HFFc6 (cell line): ENCODE data around the gene MYMK. TPM values are rescaled to one million over a fixed set of nuclear protein-coding genes. Genes with fewer than 3 reads are reported as not detected.

Source experiments
- DNase-seq: peaks from one replicate; pipeline ENCODE4 v3.0.0-alpha.2; 2018
- H3K27ac Mint-ChIP-seq: 2 replicates; pipeline ENCODE4 v1.8.0; 2020; ENCODE audit warnings: mild to moderate bottlenecking, mixed read lengths
- H3K27me3 Mint-ChIP-seq: 2 replicates; pipeline ENCODE4 v1.8.0; 2021; ENCODE audit warnings: mild to moderate bottlenecking, moderate library complexity, mixed read lengths; ENCODE audit not compliant: insufficient read depth
- H3K36me3 Mint-ChIP-seq: 2 replicates; pipeline ENCODE4 v1.8.0; 2021; ENCODE audit warnings: low read depth, mixed read lengths
- H3K4me1 Mint-ChIP-seq: 2 replicates; pipeline ENCODE4 v1.8.0; 2020; ENCODE audit warnings: low read depth, mixed read lengths
- H3K4me3 Mint-ChIP-seq: 2 replicates; pipeline ENCODE4 v1.8.0; 2020; ENCODE audit warnings: mild to moderate bottlenecking, moderate library complexity, mixed read lengths
- H3K9me3 Mint-ChIP-seq: 2 replicates; pipeline ENCODE4 v1.8.0; 2020; ENCODE audit warnings: mild to moderate bottlenecking, mixed read lengths
- total RNA-seq, 6 experiments: library from RNA; stranded (reverse); fragmentation: NEBNext Ultra II Directional; extraction: Animal tissue kit (Norgen Biotek cat#: 25700); gene quantifications; 2 replicates in 1 of 6; 3 replicates in 5 of 6; pipeline ENCODE4 v1.2.3, GENCODE V29; 2021
- TF ChIP-seq, protein P1 (sequence below): fragments of 200-600 bp; sonication (generic); IDR thresholded peaks from 2 replicates; pipeline ENCODE4 v1.5.0; 2021; ENCODE audit warnings: antibody characterized with exemption, mild to moderate bottlenecking

Gene MYMK
- total RNA-seq, 6 experiments from 2014 or later = not detected

DNA sequence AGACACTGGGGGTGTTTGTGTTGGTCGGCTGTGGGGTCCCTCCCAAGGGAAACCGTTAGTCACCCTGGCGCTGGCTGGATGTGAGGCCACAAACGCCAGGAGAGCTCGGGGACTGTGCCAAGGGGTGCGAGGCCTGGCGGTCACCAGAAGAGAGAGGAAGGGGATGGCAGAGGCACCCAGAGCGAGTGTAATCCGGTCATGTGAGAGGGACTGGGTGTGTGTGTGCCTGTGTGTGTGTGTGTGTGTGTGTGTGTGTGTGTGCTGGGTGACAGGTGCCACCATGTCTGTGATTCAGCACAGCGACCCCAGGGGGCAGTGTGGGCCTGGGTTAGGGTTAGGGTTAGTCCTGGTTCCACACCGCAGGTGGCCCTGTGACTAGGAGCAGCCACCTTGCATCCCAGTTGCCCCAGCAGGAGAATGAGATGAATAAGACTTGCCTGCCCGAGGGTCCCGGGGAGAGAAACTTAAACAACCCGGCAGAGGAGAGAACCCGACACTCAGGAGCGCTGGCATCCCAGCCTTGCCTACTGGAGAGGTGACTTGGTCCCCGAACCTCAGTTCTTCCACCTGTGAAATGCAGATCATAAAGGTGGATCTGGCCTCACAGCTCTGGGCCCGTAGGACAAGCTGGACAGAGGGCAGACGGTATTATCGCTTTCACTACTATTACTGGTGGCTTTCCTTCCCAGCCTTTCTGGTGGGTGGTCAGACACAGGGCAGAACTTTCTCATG is 8.3 kb upstream of the MYMK start:
- Mint-ChIP-seq H3K4me3 (no peak overlapping the region), H3K9me3 (no peaks in the 10 kb centered on the region), H3K27me3 (peaks cover 33% of the 10 kb centered on the region), H3K4me1 (no peaks in the 10 kb centered on the region), H3K27ac (no peak overlapping the region), H3K36me3 (no peaks in the 10 kb centered on the region)
- DNase-seq = peak; percentile 41
- TF ChIP-seq, protein P1, sequence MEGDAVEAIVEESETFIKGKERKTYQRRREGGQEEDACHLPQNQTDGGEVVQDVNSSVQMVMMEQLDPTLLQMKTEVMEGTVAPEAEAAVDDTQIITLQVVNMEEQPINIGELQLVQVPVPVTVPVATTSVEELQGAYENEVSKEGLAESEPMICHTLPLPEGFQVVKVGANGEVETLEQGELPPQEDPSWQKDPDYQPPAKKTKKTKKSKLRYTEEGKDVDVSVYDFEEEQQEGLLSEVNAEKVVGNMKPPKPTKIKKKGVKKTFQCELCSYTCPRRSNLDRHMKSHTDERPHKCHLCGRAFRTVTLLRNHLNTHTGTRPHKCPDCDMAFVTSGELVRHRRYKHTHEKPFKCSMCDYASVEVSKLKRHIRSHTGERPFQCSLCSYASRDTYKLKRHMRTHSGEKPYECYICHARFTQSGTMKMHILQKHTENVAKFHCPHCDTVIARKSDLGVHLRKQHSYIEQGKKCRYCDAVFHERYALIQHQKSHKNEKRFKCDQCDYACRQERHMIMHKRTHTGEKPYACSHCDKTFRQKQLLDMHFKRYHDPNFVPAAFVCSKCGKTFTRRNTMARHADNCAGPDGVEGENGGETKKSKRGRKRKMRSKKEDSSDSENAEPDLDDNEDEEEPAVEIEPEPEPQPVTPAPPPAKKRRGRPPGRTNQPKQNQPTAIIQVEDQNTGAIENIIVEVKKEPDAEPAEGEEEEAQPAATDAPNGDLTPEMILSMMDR = peak; percentile 68

DNA sequence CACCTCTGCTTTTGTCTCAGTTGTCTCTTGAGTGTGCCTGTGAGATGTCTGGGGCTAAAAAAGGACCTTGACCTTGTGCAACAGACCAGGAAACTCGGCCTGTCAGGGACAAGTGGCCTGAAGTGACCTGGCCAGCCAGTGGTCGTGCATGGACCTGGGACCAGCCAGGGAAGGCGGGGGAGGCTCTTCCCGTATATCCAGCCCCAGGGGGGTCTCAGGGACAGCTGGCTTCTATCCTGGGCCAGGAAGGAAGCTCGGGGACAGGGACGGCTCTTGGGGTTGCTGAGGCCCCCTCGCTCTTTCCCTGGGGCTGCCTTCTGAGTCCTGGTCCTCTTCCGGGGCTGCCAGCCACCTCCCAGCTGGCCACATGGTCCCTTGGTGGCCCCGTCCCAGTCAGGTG is 6.5 kb upstream of the MYMK start:
- no peaks in the 10 kb centered on the region for H3K4me1 Mint-ChIP-seq
- no peak for DNase-seq
- TF ChIP-seq, protein P1 = no peak
- no peak overlapping the region for H3K4me3 Mint-ChIP-seq
- no peaks in the 10 kb centered on the region for H3K9me3 Mint-ChIP-seq
- no peaks in the 10 kb centered on the region for H3K36me3 Mint-ChIP-seq
- peaks cover 44% of the 10 kb centered on the region for H3K27me3 Mint-ChIP-seq
- H3K27ac Mint-ChIP-seq = no peak overlapping the region

DNA sequence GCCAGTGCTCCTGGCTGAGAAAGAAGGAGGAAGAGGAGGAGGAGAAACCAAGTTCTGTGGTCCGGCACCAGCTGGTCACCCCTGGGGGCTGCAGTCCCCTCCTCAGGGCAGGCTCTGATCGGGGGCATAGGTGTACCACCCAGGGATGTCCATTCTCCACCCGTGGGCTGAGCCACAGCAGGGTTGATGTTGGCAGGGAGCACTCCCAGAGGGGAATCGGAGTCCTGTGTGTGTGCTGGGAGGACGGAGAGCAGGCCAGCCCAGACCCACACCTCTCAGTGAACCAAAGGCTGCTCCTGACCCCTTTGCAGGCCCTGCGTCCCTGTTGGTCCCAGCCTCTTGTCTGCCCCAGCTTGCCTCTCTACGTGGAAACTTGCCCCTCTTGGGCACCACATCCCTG is 5.1 kb upstream of the MYMK start:
- Mint-ChIP-seq H3K4me3 (no peak overlapping the region), H3K4me1 (no peaks in the 10 kb centered on the region), H3K36me3 (no peaks in the 10 kb centered on the region), H3K27me3 (peaks cover 48% of the 10 kb centered on the region), H3K9me3 (no peaks in the 10 kb centered on the region), H3K27ac (no peak overlapping the region)
- TF ChIP-seq, protein P1 = no peak
- DNase-seq = no peak

DNA sequence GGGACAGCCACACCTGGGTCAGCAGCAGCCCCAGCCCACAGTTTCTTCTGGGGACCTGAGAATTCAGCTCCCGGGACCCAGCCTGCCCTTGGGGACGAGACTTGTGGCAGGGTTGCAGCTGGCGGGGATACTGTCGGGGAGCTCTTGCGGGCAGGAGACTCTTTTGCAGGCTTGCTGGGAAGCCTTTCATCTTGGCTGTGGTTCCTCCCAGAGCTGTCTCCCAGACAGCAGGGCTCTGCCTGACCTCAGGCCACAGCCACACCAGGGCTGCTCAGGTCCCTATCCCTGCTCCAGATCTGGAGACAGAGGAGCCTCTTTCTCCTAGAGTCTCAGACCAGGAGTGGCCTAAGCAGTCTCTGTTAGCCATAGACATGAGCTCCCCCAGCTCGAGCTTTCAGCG is 4.7 kb upstream of the MYMK start:
- Mint-ChIP-seq H3K4me1 (no peaks in the 10 kb centered on the region), H3K4me3 (no peak overlapping the region)

DNA sequence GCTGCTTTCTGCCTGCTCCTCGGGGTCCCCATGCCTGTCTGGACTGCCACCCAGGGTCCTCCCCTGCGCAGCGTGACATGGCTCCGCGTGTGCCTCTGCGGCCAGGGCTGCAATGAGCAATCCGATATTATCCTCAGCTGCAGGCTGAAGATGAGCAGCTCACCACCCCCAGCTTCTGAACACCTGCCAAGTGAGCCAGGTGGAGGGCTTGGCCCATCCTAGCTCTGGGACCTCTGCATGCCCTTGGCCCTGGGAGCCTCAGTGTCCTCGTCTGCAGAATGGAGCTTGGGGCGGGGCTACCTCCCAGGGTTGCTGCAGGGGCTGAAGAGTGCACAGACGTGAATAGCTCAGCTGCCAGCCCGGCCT is 4.1 kb upstream of the MYMK start:
- H3K4me3 Mint-ChIP-seq = no peak overlapping the region
- TF ChIP-seq, protein P1 = no peak
- H3K27me3 Mint-ChIP-seq = peaks cover 56% of the 10 kb centered on the region
- DNase-seq = no peak
- H3K4me1 Mint-ChIP-seq = no peaks in the 10 kb centered on the region
- no peaks in the 10 kb centered on the region for H3K9me3 Mint-ChIP-seq
- H3K27ac Mint-ChIP-seq = no peak overlapping the region
- H3K36me3 Mint-ChIP-seq = no peaks in the 10 kb centered on the region

More for the DNA sequence above, 4.7 kb upstream of the MYMK start:
- Mint-ChIP-seq H3K9me3 (no peaks in the 10 kb centered on the region), H3K27me3 (peaks cover 50% of the 10 kb centered on the region), H3K27ac (no peak overlapping the region), H3K36me3 (no peaks in the 10 kb centered on the region)
- TF ChIP-seq, protein P1 = no peak
- no peak for DNase-seq
